Measurements from ENCODE around the gene MKRN3.

DNA sequence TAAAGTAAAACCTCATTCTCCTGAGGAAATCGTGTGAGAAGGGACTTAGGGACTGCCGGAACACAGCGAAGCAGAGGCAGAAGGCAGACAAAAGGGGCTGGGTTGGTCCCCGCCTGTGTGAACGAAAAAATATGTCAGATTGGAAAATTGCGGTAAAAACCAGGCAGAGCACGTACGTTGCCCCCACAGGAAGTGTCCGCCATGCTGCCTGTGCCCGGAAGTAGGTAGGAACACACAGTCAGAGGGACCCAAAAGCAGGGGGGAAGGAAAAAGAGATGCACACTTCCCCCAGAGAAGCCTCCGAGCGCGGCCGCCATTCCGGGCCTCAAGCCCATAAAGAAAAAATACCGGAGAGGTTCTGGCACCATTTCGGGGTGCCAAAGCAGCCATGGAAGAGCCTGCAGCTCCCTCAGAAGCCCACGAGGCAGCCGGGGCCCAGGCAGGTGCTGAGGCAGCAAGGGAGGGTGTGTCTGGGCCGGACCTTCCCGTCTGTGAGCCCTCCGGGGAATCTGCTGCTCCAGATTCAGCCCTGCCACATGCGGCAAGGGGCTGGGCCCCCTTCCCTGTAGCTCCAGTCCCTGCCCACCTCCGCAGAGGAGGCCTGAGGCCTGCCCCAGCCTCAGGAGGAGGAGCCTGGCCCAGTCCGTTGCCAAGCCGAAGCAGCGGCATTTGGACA is at the start of gene MKRN3:
- TF ChIP-seq EZH2 (IDR thresholded peaks at IDR 0.05; ENCODE audit: low read depth, low read length, severe bottlenecking) (no peak), RXRA (IDR thresholded peaks at IDR 0.05; ENCODE audit: insufficient read depth, low read depth, low read length) (no peak), RFX5 (IDR thresholded peaks at IDR 0.05; ENCODE audit: borderline replicate concordance, low read depth, low read length) (no peak), RBBP5 (IDR thresholded peaks at IDR 0.05; ENCODE audit: borderline replicate concordance, low read depth, low read length) (no peak), SP1 (IDR thresholded peaks at IDR 0.05; ENCODE audit: low read depth, low read length) (no peak), HDAC2 (IDR thresholded peaks at IDR 0.05; ENCODE audit: borderline replicate concordance in 1 of 2, low read depth in 2 of 2, low read length in 2 of 2) (no peak), MAFK (IDR thresholded peaks at IDR 0.05; ENCODE audit: low read depth, low read length) (no peak), ZNF274 (IDR thresholded peaks at IDR 0.05; ENCODE audit: borderline replicate concordance, extremely low read depth, low read length) (no peak), POLR2AphosphoS5 (IDR thresholded peaks at IDR 0.05; ENCODE audit: low read depth, low read length) (no peak), TBP (IDR thresholded peaks at IDR 0.05; ENCODE audit: low read depth, low read length) (no peak)
- TF ChIP-seq, protein P1, sequence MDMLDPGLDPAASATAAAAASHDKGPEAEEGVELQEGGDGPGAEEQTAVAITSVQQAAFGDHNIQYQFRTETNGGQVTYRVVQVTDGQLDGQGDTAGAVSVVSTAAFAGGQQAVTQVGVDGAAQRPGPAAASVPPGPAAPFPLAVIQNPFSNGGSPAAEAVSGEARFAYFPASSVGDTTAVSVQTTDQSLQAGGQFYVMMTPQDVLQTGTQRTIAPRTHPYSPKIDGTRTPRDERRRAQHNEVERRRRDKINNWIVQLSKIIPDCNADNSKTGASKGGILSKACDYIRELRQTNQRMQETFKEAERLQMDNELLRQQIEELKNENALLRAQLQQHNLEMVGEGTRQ (IDR thresholded peaks at IDR 0.05; ENCODE audit: low read length) = no peak
- TF ChIP-seq, protein P2, sequence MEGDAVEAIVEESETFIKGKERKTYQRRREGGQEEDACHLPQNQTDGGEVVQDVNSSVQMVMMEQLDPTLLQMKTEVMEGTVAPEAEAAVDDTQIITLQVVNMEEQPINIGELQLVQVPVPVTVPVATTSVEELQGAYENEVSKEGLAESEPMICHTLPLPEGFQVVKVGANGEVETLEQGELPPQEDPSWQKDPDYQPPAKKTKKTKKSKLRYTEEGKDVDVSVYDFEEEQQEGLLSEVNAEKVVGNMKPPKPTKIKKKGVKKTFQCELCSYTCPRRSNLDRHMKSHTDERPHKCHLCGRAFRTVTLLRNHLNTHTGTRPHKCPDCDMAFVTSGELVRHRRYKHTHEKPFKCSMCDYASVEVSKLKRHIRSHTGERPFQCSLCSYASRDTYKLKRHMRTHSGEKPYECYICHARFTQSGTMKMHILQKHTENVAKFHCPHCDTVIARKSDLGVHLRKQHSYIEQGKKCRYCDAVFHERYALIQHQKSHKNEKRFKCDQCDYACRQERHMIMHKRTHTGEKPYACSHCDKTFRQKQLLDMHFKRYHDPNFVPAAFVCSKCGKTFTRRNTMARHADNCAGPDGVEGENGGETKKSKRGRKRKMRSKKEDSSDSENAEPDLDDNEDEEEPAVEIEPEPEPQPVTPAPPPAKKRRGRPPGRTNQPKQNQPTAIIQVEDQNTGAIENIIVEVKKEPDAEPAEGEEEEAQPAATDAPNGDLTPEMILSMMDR (IDR thresholded peaks at IDR 0.05; ENCODE audit: control extremely low read depth in 1 of 3, insufficient read depth in 1 of 3, low read depth in 1 of 3, low read length in 3 of 3) = no peak

Measured in H1 (cell line).